ENCODE measurements around the gene CCL24. TPM values are rescaled to one million over a fixed set of nuclear protein-coding genes. Genes with fewer than 3 reads are reported as not detected.
A peak's percentile ranks its signal among the peaks of the same experiment; 100 is the strongest.
"Not testable (repeated sequence)": the region's sequence is repeated elsewhere in the genome, so short reads cannot be mapped to it uniquely, and the experiment has no call there.

Gene CCL24
- total RNA-seq: 100 to 1,000 TPM in 4 of 7 donors, 10 to 100 TPM in 3; 39.5 to 321 (median 198) TPM
- 10 to 100 TPM in 1 of 3 donors, 1 to 10 TPM in 2; 3.8 to 11.1 (median 6.8) TPM for polyA plus RNA-seq
- long read RNA-seq, donor 1, partial matches to known transcripts: 0 of 2 reads
- long read RNA-seq, donor 1, other reads (novel, unspliced or antisense): 0 of 2 reads
- long read RNA-seq, donor 2, transcript CCL24-201 (3 exons, 582 nt): major isoform, 10 of 10 reads
- long read RNA-seq, donor 2, partial matches to known transcripts: 0 of 10 reads
- long read RNA-seq, donor 2, other reads (novel, unspliced or antisense): 0 of 10 reads

- Histone ChIP-seq H3K9me3 (no peaks in the 10 kb centered on the region), H3K4me3 (peak within 1 kb of the TSS in 2 of 8 donors; percentile 23 to 35), H3K27me3 (replicated peaks in 1 of 7) (peaks cover 0 to 17% (median 0%) of the 10 kb centered on the region in 7 donors), H3K36me3 (no peaks in the 10 kb centered on the region), H3K27ac (no peak within 1 kb of the TSS), H3K4me1 (peaks cover 0 to 11% (median 0%) of the 10 kb centered on the region in 6 donors)
- no peak for TF ChIP-seq CTCF (IDR thresholded peaks at IDR 0.05 in 8 of 11, conservative IDR thresholded peaks at IDR 0.05 in 3 of 11)
- peak in 1 of 3 donors; percentile 7 for TF ChIP-seq POLR2AphosphoS5 (IDR thresholded peaks at IDR 0.05)
- 0 to 17% (median 14%) methylated on average over 7 of the region's 7 CpGs for WGBS, 5 donors
- DNase-seq: no peak
- intact Hi-C loops (cut with DNase I; ENCODE audit: low total_unique reads): no loop called here
These were observed at the start of gene CCL24 for GRCh38 chr7:75813781-75814236. TSS of gene CCL24 (minus strand) at chr7:75813806. CDS start at chr7:75813715, 91 bp downstream.

- no peaks in the 10 kb centered on the region for H3K9me3 ChIP-seq
- intact Hi-C loops (cut with DNase I; ENCODE audit: low total_unique reads): no loop called here
- TF ChIP-seq CTCF (IDR thresholded peaks at IDR 0.05 in 8 of 11, conservative IDR thresholded peaks at IDR 0.05 in 3 of 11) (no peak), POLR2AphosphoS5 (IDR thresholded peaks at IDR 0.05) (peak in 1 of 3 donors; percentile 30)
- no peaks in the 10 kb centered on the region for H3K27me3 ChIP-seq (replicated peaks in 1 of 7)
- H3K4me3 ChIP-seq: no peak overlapping the region
- H3K27ac ChIP-seq: peak overlapping the region in 3 of 8 donors; percentile 6 to 19 (median 16)
- WGBS, 5 donors: 52 to 70% (median 67%) methylated on average over 4 of the region's 4 CpGs
- DNase-seq: no peak
- peaks cover 5 to 19% (median 9%) of the 10 kb centered on the region in 6 donors for H3K4me1 ChIP-seq
- no peaks in the 10 kb centered on the region for H3K36me3 ChIP-seq
These were observed 48.0 kb upstream of the CCL24 start for GRCh38 chr7:75861636-75862035.

- intact Hi-C loops (cut with DNase I; ENCODE audit: low total_unique reads): no loop called here
- Histone ChIP-seq H3K9me3 (no peaks in the 10 kb centered on the region), H3K27ac (no peak overlapping the region), H3K4me1 (peaks cover 0 to 11% (median 0%) of the 10 kb centered on the region in 6 donors), H3K36me3 (no peaks in the 10 kb centered on the region), H3K4me3 (no peak overlapping the region), H3K27me3 (replicated peaks in 1 of 7) (no peaks in the 10 kb centered on the region)
- DNase-seq: no peak
- TF ChIP-seq POLR2A (IDR thresholded peaks at IDR 0.05) (no peak), POLR2AphosphoS5 (IDR thresholded peaks at IDR 0.05) (no peak), CTCF (IDR thresholded peaks at IDR 0.05 in 8 of 11, conservative IDR thresholded peaks at IDR 0.05 in 3 of 11) (no peak)
These were observed 44.8 kb upstream of the CCL24 start for GRCh38 chr7:75858410-75858809.

GRCh38 chr7:75856536-75856935, 42.9 kb upstream of the CCL24 start:
- peak overlapping the region in 3 of 8 donors; percentile 5 to 45 (median 26) for H3K27ac ChIP-seq
- no peaks in the 10 kb centered on the region for H3K27me3 ChIP-seq (replicated peaks in 1 of 7)
- DNase-seq: no peak
- TF ChIP-seq POLR2AphosphoS5 (IDR thresholded peaks at IDR 0.05): peak in 1 of 3 donors; percentile 32
- TF ChIP-seq POLR2A (IDR thresholded peaks at IDR 0.05): no peak
- no peak overlapping the region for H3K4me3 ChIP-seq
- intact Hi-C loops (cut with DNase I; ENCODE audit: low total_unique reads): no loop called here
- no peaks in the 10 kb centered on the region for H3K36me3 ChIP-seq
- WGBS, 5 donors: 35 to 59% (median 51%) methylated on average over 6 of the region's 6 CpGs
- peaks cover 0 to 11% (median 0%) of the 10 kb centered on the region in 6 donors for H3K4me1 ChIP-seq
- no peaks in the 10 kb centered on the region for H3K9me3 ChIP-seq

- Histone ChIP-seq H3K4me1 (peaks cover 0 to 20% (median 2%) of the 10 kb centered on the region in 6 donors), H3K27ac (peak overlapping the region in 1 of 8 donors; percentile 27)
- H3K4me3 ChIP-seq; H3K27me3 ChIP-seq (replicated peaks in 1 of 7); H3K36me3 ChIP-seq; H3K9me3 ChIP-seq; intact Hi-C loops (cut with DNase I; ENCODE audit: low total_unique reads); DNase-seq: not testable (repeated sequence)
- 82 to 94% (median 90%) methylated on average over 10 of the region's 10 CpGs for WGBS, 5 donors
These were observed 41.3 kb upstream of the CCL24 start for GRCh38 chr7:75854813-75855345.

Measured in spleen (tissue), 13 donors.